NCI-H2227 treated with DMSO at 0.1 percent for 48 hours (cell line): ENCODE data around the gene PCDHGB4.
"Not testable (repeated sequence)": the region's sequence is repeated elsewhere in the genome, so short reads cannot be mapped to it uniquely, and the experiment has no call there.

Experiments used
- DNase-seq: peaks from one replicate; lab custom pipeline; 2025; lab: John Stamatoyannopoulos, UW

Gene PCDHGB4

DNA sequence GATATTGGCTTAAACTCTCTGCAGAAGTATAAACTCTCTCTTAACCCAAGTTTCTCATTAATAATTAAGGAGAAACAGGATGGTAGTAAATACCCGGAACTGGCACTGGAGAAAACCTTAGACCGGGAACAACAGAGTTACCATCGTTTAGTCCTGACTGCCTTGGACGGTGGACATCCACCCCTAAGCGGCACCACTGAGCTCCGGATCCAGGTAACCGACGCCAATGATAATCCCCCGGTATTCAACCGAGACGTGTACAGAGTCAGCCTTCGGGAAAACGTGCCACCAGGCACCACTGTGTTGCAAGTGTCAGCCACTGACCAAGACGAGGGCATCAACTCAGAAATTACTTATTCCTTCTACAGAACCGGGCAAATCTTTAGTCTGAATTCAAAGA is 11.1 kb downstream of the PCDHGB4 start:
- DNase-seq, result no peak

DNA sequence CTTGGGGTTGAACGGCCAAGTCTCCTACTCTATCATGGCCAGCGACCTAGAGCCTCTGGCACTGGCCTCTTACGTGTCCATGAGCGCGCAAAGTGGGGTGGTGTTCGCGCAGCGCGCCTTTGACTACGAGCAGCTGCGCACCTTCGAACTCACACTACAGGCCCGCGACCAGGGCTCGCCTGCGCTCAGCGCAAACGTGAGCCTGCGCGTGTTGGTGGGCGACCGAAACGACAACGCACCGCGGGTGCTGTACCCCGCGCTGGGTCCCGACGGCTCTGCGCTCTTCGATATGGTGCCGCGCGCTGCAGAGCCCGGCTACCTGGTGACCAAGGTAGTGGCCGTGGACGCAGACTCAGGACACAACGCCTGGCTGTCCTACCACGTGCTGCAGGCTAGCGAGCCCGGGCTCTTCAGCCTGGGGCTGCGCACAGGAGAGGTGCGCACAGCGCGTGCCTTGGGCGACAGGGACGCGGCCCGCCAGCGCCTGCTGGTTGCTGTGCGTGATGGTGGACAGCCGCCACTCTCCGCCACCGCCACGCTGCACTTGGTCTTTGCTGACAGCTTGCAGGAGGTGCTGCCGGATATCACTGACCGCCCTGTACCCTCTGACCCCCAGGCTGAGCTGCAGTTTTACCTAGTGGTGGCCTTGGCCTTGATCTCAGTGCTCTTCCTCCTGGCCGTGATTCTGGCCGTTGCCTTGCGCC is 12.2 kb downstream of the PCDHGB4 start:
- no peak for DNase-seq

DNA sequence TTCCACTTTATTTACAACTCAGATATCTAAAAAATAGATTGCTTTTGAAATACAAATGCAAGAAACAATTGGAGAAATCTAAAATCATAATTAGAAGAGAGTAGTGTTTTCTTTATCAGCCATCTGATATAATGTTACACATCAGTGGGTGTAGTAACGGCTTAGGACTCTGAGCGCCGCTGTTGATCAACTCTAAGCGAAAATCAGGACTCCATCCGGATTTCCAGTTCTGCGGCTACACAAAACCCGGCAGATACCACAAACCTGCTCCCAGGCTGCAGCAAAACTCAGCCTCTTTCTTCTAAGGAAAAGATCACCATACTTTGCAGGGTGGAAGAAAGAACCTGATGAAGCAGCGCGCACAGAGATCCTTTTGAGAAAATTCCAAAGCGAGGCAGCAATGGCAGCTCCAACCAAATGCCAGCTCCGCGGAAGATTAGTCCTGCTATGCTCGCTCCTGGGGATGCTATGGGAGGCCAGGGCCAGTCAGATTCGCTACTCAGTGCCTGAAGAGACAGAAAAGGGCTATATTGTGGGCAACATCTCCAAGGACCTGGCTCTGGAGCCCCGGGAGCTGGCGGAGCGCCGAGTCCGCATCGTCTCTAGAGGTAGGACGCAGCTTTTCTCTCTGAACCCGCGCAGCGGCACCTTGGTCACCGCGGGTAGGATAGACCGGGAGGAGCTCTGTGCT is 15.2 kb downstream of the PCDHGB4 start, which contains the start of gene PCDHGA9:
Gene PCDHGA9 (plus strand): TSS at position 226 of the 691 bp plus-strand sequence. CDS start 175 bp downstream, at position 401.
- no peak for DNase-seq

DNA sequence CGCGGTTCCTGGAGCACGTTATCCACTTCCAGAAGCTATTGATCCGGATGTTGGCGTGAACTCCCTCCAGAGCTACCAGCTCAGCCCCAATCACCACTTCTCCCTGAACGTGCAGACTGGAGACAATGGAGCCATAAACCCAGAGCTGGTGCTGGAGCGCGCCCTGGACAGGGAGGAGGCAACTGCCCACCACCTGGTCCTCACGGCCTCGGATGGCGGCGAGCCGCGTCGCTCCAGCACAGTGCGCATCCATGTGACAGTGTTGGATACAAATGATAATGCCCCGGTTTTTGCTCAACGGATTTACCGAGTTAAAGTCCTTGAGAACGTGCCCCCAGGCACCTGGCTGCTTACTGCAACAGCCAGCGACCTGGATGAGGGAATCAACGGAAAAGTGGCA is 15.9 kb downstream of the PCDHGB4 start:
- no peak for DNase-seq

DNA sequence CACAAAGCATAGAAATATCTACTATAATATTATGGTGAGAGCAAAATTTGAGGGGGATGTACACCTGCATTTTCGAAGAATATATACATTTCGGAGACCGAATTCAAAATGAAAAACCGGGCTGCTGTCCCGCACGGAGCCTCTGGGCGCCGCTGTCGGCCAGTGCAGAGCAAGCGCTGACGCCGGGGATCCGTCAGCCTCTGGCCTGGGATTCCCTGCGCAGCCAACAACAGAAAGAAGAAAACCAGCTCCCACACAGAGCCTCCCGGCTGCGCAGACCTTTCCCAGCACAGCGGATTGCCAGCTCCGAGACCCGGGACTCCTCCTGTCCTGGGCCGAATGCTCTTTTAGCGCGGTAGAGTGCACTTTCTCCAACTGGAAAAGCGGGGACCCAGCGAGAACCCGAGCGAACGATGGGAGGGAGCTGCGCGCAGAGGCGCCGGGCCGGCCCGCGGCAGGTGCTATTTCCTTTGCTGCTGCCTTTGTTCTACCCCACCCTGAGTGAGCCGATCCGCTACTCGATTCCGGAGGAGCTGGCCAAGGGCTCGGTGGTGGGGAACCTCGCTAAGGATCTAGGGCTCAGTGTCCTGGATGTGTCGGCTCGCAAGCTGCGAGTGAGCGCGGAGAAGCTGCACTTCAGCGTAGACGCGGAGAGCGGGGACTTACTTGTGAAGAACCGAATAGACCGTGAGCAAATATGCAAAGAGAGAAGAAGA is 20.4 kb downstream of the PCDHGB4 start, which contains the start of gene PCDHGB6:
Gene PCDHGB6 (plus strand): TSS at position 232 of the 716 bp plus-strand sequence. CDS start 182 bp downstream, at position 414.
- not testable (repeated sequence) for DNase-seq

DNA sequence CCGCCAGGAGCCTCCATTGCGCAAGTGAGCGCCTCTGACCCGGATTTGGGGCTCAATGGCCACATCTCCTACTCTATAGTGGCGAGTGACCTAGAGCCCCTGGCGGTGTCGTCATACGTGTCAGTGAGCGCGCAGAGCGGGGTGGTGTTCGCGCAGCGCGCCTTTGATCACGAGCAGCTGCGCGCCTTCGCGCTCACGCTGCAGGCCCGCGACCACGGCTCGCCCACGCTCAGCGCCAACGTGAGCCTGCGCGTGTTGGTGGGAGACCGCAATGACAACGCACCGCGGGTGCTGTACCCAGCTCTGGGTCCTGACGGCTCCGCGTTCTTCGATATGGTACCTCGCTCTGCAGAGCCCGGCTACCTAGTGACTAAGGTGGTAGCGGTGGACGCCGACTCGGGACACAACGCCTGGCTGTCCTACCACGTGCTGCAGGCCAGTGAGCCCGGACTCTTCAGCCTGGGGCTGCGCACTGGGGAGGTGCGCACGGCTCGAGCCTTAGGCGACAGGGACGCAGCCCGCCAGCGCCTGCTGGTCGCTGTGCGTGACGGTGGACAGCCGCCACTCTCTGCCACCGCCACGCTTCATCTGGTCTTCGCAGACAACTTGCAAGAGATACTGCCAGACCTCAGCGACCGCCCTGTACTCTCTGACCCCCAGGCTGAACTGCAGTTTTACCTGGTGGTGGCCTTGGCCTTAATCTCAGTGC is 22.3 kb downstream of the PCDHGB4 start:
- DNase-seq, result no peak

DNA sequence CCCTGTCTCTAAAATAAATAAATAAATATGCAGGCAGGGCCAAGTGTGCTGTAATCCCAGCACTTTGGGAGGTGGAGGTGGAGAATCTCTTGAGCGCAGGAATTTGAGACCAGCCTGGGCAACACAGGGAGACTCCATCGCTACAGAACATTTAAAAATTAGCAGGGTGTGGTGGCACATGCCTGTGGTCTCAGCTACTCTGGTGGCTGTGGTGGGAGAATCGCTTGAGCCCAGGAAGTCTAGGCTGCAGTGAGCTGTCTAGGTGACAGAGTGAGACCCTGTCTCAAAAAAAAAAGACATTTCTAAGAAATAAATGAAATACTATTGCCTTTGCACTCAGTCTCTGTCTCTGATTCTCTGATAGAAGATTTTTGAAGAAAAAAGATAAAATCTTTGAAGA is 24.1 kb downstream of the PCDHGB4 start:
- no peak for DNase-seq

DNA sequence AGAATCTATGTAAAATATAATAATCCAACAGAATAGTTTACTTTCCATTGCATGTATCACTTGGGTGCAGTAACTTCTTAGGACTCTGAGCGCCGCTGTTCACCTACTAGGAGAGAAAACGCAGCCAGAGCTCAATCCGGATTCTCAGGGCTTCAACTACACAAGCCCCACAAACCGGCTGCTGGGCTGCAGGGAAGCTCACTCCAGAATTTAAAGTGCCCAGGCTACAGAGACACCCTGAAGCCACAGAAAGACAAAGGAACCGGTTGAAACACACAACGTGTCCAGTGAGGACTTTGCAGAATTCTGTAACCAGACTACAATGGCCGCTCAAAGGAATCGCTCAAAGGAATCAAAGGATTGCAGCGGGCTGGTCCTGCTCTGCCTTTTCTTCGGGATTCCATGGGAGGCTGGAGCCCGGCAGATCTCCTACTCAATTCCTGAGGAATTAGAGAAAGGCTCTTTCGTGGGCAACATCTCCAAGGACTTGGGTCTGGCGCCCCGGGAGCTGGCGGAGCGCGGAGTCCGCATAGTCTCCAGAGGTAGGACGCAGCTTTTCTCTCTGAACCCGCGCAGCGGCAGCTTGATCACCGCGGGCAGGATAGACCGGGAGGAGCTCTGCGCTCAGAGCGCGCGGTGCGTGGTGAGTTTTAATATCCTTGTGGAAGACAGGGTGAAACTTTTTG is 25.5 kb downstream of the PCDHGB4 start, which contains the start of gene PCDHGA10:
Gene PCDHGA10 (plus strand): TSS at position 134 of the 686 bp plus-strand sequence. CDS start 189 bp downstream, at position 323.
- no peak for DNase-seq

DNA sequence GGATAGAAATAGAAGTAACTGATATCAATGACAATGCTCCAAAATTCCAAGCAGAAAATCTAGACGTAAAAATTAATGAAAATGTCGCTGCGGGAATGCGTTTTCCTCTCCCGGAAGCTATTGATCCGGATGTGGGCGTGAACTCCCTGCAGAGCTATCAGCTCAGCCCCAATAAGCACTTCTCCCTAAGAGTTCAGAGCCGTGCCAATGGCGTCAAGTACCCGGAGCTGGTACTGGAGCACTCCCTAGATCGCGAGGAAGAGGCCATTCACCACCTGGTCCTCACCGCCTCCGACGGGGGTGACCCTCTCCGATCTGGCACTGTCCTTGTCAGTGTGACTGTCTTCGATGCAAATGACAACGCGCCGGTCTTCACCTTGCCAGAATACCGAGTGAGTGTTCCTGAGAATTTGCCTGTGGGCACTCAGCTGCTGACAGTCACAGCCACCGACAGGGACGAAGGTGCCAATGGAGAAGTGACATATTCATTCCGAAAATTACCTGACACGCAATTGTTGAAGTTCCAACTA is 26.1 kb downstream of the PCDHGB4 start:
- DNase-seq, result no peak

DNA sequence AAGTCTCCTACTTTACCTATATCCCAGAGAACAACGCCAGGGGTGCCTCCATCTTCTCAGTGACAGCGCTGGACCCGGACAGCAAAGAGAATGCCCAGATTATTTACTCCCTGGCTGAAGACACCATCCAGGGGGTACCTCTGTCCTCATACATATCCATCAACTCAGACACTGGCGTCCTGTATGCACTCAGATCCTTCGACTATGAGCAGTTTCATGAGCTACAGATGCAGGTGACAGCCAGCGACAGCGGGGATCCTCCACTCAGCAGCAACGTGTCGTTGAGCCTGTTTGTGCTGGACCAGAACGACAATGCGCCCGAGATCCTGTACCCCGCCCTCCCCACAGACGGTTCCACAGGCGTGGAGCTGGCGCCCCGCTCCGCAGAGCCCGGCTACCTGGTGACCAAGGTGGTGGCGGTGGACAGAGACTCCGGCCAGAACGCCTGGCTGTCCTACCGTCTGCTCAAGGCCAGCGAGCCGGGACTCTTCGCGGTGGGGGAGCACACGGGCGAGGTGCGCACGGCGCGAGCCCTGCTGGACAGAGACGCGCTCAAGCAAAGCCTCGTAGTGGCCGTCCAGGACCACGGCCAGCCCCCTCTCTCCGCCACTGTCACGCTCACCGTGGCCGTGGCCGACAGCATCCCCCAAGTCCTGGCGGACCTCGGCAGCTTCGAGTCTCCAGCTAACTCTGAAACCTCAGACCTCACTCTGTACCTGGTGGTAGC is 27.2 kb downstream of the PCDHGB4 start:
- not testable (repeated sequence) for DNase-seq

DNA sequence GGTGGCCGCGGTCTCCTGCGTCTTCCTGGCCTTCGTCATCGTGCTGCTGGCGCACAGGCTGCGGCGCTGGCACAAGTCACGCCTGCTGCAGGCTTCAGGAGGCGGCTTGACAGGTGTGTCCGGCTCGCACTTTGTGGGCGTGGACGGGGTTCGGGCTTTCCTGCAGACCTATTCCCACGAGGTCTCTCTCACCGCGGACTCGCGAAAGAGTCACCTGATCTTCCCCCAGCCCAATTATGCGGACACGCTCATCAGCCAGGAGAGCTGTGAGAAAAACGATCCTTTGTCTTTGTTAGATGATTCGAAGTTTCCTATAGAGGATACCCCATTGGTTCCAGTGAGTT is 27.7 kb downstream of the PCDHGB4 start:
- DNase-seq, result not testable (repeated sequence)

DNA sequence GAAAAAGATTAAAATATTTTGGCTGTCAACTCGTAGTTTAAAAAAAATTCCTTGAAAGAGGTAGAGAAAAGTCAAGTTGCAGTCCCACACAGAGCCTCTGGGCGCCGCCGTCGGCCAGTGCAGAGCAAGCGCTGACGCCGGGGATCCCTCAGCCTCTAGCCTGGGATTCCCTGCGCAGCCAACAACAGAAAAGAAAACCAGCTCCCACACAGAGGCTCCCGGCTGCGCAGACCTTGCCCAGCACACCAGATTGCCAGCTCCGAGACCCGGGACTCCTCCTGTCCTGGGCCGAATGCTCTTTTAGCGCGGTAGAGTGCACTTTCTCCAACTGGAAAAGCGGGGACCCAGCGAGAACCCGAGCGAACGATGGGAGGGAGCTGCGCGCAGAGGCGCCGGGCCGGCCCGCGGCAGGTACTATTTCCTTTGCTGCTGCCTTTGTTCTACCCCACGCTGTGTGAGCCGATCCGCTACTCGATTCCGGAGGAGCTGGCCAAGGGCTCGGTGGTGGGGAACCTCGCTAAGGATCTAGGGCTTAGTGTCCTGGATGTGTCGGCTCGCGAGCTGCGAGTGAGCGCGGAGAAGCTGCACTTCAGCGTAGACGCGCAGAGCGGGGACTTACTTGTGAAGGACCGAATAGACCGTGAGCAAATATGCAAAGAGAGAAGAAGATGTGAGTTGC is 30.1 kb downstream of the PCDHGB4 start, which contains the start of gene PCDHGB7:
Gene PCDHGB7 (plus strand): TSS at position 184 of the 679 bp plus-strand sequence. CDS start 183 bp downstream, at position 367.
- not testable (repeated sequence) for DNase-seq

DNA sequence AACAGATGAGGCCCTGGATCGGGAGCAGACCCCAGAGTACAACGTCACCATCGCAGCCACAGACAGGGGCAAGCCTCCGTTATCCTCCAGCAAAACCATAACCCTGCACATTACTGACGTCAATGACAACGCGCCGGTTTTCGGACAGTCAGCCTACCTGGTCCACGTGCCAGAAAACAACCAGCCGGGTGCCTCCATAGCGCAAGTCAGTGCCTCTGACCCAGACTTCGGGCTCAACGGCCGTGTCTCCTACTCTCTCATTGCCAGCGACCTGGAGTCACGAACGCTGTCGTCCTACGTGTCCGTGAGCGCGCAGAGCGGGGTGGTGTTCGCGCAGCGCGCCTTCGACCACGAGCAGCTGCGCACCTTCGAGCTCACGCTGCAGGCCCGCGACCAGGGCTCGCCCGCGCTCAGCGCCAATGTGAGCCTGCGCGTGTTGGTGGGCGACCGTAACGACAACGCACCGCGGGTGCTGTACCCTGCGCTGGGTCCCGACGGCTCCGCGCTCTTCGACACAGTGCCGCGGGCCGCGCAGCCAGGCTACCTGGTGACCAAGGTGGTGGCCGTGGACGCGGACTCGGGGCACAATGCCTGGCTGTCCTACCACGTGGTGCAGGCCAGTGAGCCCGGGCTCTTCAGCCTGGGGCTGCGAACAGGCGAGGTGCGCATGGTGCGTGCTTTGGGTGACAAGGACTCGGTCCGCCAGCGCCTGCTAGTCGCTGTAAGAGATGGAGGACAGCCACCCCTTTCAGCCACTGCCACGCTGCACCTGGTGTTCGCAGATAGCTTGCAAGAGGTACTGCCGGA is 31.8 kb downstream of the PCDHGB4 start:
- no peak for DNase-seq

DNA sequence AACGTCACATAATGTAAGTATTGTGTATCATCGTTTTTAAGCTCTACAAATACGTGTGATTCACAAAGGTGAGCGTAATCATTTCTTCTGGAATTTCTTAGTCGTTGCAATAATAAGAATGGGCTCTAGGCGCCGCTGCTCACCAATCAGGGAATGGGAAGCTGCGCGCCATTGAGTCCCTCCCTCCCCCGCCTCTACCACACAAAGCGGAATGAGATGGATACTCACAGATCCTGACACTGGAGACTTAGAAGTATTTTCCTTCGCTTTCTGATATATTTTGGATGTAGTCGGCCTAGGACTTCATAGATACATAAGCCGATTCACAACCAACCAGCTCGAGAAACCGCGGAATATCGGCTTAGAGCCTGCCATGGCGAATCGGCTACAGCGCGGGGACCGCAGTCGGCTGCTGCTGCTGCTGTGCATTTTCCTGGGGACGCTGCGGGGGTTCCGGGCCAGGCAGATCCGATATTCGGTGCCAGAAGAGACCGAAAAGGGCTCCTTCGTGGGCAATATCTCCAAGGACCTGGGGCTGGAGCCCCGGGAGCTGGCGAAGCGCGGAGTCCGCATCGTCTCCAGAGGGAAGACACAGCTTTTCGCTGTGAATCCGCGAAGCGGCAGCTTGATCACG is 33.5 kb downstream of the PCDHGB4 start, which contains the start of gene PCDHGA11:
Gene PCDHGA11 (plus strand): TSS at position 197 of the 634 bp plus-strand sequence. CDS start 177 bp downstream, at position 374.
- DNase-seq, result no peak

DNA sequence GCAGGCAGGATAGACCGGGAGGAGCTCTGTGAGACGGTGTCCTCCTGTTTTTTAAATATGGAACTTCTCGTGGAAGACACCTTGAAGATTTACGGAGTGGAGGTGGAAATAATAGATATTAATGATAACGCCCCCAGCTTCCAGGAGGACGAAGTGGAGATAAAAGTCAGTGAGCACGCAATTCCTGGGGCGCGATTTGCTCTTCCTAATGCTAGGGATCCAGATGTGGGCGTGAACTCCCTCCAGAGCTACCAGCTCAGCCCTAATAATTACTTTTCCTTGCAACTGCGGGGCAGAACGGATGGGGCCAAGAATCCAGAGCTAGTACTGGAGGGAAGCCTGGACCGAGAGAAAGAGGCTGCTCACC is 34.0 kb downstream of the PCDHGB4 start:
- no peak for DNase-seq

DNA sequence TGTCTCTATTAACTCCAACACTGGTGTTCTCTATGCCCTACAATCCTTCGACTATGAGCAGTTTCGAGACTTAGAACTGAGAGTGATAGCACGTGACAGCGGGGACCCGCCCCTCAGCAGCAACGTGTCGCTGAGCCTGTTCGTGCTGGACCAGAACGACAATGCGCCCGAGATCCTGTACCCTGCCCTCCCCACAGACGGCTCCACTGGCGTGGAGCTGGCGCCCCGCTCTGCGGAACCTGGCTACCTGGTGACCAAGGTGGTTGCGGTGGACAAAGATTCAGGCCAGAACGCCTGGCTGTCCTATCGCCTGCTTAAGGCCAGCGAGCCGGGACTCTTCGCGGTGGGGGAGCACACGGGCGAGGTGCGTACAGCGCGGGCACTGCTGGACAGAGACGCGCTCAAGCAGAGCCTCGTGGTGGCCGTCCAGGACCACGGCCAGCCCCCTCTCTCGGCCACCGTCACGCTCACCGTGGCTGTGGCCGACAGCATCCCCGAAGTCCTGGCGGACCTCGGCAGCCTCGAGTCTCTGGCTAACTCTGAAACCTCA is 35.3 kb downstream of the PCDHGB4 start:
- DNase-seq, result no peak

DNA sequence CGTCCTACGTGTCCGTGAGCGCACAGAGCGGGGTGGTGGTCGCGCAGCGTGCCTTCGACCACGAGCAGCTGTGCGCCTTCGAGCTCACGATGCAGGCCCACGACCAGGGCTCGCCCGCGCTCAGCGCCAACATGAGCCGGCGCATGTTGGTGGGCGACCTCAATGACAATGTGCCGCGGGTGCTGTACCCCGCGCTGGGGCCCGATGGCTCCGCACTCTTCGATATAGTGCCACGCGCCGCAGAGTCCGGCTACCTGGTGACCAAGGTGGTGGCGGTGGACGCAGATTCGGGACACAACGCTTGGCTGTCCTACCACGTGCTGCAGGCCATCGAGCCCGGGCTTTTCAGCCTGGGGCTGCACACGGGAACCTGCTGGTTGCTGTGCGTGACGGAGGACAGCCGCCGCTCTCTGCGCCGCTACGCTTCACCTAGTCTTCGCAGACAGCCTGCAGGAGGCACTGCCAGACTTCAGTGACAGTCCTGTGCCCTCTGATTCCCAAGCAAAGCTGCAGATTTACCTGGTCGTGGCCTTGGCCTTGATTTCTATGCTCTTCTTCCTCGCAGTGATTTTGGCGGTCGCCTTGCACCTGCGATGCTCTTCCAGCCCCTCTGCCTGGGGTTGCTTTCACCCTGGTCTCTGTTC is 40.4 kb downstream of the PCDHGB4 start:
- no peak for DNase-seq
